Measurements from ENCODE around the gene SHMT2.
"Not testable (repeated sequence)": the region's sequence is repeated elsewhere in the genome, so short reads cannot be mapped to it uniquely, and the experiment has no call there.

SHMT2 gene

DNA sequence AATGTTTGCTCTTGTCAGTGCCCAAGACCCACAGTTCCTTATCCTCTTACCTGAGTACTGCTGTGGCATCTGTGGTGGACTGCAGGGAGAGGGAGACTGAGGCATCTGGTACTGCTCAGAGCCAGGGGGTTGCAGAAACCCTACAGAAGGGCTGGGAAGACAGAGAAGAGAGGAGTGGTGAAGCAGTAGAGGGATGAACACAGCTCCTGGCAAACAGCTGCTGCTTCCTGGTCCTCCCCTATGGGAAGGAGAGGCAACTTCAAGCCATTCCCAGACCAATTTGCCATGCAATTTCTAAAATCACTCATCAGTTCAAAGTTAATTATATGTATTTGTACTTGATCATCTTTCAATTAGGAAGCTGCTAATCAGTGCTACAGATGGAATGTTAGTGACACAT is 37.2 kb downstream of the SHMT2 start:
- Mint-ChIP-seq H3K27ac (peak overlapping the region; percentile 69), H3K27me3 (no peaks in the 10 kb centered on the region), H3K9me3 (no peaks in the 10 kb centered on the region), H3K36me3 (ENCODE audit: low read depth) (peaks cover 43% of the 10 kb centered on the region), H3K4me3 (no peak overlapping the region), H3K4me1 (ENCODE audit: low read depth) (peaks cover 13% of the 10 kb centered on the region)

DNA sequence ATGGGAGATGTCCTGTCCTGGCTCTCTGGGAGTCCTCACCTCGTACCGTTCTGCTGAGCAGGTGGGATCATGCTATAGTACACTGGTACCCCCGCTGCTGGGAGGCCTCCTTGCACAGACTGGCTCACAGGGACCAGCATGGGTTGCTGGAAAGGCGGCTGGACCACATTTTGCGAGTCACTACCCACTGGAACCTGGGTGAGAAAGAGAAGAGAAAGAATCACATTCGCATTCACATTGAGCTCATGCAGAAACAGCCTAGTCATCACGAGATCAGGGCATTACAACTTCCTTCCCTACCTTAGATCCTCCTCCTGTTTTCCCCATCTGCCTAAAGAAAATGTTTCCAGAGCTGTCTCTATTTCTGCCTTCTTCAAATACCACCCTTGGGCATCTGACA is 38.8 kb downstream of the SHMT2 start:
- H3K27me3 Mint-ChIP-seq = no peaks in the 10 kb centered on the region
- peak overlapping the region; percentile 87 for H3K27ac Mint-ChIP-seq
- H3K4me3 Mint-ChIP-seq = no peak overlapping the region
- H3K9me3 Mint-ChIP-seq = no peaks in the 10 kb centered on the region
- peaks cover 13% of the 10 kb centered on the region for H3K4me1 Mint-ChIP-seq (ENCODE audit: low read depth)
- peaks cover 44% of the 10 kb centered on the region for H3K36me3 Mint-ChIP-seq (ENCODE audit: low read depth)

DNA sequence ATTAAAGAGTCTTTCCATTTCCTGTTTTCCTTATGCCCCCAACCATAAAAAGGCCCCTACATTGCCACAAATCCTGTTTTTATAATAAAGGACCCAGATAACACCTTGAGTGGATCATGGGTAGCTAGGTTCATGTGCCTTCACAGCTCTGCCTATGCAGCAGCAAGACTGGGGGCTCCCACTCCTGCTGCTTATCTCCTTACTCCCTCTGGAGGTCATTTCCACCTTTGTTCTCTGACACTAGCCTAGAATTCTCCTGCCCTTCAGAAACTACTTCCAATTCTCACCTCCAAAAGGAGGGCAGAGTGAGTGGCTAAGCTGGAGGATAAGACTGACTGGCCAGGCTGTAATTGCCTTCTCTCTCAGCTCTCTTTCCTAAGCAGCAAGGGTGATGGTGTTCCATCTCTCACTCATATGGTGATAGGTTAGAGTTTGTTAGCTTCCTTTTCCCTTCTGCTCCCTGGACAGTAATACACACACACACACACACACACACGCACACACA is 41.5 kb downstream of the SHMT2 start:
- Mint-ChIP-seq H3K27me3 (no peaks in the 10 kb centered on the region), H3K4me1 (ENCODE audit: low read depth) (peaks cover 17% of the 10 kb centered on the region), H3K4me3 (no peak overlapping the region), H3K36me3 (ENCODE audit: low read depth) (peaks cover 61% of the 10 kb centered on the region), H3K9me3 (no peaks in the 10 kb centered on the region), H3K27ac (no peak overlapping the region)

- Mint-ChIP-seq H3K4me1 (ENCODE audit: low read depth) (peaks cover 17% of the 10 kb centered on the region), H3K27me3 (no peaks in the 10 kb centered on the region), H3K4me3 (no peak overlapping the region), H3K27ac (no peak overlapping the region), H3K36me3 (ENCODE audit: low read depth) (peaks cover 54% of the 10 kb centered on the region), H3K9me3 (no peaks in the 10 kb centered on the region)
Measured at GRCh38 chr12:57272337-57273151, 43.0 kb downstream of the SHMT2 start.

DNA sequence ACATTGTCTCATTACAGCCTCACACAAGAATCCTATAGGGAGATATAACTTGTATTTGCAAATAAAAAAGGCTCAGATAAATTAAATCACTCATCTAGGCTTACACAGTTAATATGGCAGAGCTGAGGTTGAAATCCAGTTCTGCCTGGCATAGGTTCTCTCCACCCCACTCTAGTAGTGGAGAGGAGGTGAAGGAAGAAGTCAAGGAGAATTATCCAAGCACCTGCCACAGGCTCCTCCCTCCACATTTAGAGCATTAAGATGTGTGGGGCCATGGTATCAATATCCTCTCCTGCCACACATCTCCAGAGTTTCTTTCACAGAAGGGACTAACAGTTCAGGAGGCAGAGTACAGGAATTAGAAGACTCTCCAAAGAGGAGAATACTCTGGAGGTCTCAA is 44.0 kb downstream of the SHMT2 start:
- H3K4me1 Mint-ChIP-seq (ENCODE audit: low read depth) = peaks cover 9% of the 10 kb centered on the region
- no peaks in the 10 kb centered on the region for H3K27me3 Mint-ChIP-seq
- H3K27ac Mint-ChIP-seq = no peak overlapping the region
- no peaks in the 10 kb centered on the region for H3K9me3 Mint-ChIP-seq
- peaks cover 56% of the 10 kb centered on the region for H3K36me3 Mint-ChIP-seq (ENCODE audit: low read depth)
- no peak overlapping the region for H3K4me3 Mint-ChIP-seq

DNA sequence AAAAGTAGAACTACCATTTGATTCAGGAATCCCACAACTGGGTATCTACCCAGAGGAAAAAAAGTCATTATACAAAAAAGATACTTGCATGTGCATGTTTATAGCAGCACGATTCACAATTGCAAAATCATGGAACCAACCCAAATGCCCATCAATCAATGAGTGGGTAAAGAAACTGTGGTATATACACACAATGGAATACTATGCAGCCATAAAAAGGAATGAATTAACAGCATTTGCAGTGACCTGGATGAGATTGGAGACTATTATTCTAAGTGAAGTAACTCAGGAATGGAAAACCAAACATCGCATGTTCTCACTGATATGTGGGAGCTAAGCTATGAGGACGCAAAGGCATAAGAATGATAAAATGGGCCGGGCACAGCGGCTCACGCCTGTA is 46.7 kb downstream of the SHMT2 start:
- H3K36me3 Mint-ChIP-seq (ENCODE audit: low read depth) = peaks cover 59% of the 10 kb centered on the region

DNA sequence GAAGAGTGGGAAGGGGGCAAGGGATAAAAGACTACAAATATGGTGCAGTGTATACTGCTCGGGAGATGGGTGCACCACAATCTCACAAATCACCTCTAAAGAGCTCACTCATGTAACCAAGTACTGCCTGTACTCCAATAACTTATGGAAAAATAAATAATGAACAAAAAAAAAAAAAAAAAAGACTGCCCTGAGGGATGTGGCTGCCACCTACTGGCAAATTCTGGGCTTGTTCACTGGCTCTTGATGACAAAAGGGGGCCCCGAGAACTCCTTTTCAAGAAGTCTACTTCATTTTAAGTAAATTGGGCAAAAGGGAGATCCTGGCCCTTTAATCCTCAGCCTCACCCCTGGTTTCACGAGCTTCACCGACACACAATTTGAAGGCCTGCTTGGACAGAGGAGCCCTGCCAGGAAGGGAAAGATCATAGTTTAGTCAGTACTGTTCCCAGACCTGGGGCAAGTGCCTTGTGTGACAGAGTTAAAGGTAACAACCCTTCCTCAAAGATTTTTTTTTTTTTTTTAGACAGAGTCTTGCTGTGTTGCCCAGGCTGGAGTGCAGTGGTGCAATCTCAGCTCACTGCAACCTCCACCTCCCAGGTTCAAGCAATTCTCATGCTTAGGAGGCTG is 47.5 kb downstream of the SHMT2 start:
- Mint-ChIP-seq H3K4me3 (no peak overlapping the region), H3K27ac (no peak overlapping the region), H3K9me3 (no peaks in the 10 kb centered on the region), H3K4me1 (ENCODE audit: low read depth) (peaks cover 27% of the 10 kb centered on the region), H3K36me3 (ENCODE audit: low read depth) (peaks cover 61% of the 10 kb centered on the region), H3K27me3 (no peaks in the 10 kb centered on the region)

More for the DNA sequence above, 46.7 kb downstream of the SHMT2 start:
- not testable (repeated sequence) for H3K27me3 Mint-ChIP-seq, H3K9me3 Mint-ChIP-seq, H3K4me3 Mint-ChIP-seq, H3K27ac Mint-ChIP-seq
- H3K4me1 Mint-ChIP-seq (ENCODE audit: low read depth) = peaks cover 26% of the 10 kb centered on the region

DNA sequence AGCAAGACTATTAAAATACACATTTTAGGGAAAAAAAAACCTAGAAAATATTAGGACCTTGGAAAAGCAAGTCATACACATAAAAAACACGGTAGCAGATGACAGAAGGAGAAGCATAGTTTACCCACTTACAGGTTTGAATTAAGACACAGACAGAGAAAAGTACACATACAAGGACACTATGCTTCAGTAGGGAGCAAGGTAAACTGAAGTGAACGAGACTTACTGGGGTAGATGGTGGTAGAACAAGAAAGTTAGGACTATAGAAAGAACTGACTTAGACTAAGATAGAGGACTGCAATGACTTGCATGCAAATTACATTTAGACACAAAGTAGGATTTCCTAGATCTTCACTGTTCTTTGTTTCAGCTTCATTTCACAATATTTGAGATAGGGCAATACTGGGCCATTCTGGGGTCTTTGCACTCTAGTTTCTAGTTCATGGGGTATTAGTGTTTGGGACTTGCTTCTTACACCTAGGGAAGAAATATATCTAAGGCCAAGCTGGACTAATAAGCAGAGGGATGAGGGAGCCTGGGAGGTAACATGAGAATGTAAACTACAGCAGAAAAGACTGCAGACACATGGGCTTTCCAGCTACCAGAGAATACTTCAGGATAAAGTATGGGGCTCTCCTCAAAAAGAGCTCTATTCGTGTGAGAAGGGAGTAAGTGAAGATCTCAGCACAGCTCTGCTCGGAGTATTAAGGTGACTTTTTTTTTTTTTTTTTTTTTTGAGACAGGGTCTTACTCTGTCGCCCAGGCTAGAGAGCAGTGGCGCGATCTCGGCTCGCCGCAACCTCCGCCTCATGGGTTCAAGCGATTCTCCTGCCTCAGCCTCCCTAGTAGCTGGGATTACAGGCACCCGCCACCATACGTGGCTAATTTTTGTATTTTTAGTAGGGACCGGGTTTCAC is 49.2 kb downstream of the SHMT2 start:
- H3K27me3 Mint-ChIP-seq = no peaks in the 10 kb centered on the region
- H3K36me3 Mint-ChIP-seq (ENCODE audit: low read depth) = peaks cover 57% of the 10 kb centered on the region
- no peaks in the 10 kb centered on the region for H3K9me3 Mint-ChIP-seq
- H3K27ac Mint-ChIP-seq = peak overlapping the region; percentile 68
- peaks cover 27% of the 10 kb centered on the region for H3K4me1 Mint-ChIP-seq (ENCODE audit: low read depth)
- H3K4me3 Mint-ChIP-seq = no peak overlapping the region

DNA sequence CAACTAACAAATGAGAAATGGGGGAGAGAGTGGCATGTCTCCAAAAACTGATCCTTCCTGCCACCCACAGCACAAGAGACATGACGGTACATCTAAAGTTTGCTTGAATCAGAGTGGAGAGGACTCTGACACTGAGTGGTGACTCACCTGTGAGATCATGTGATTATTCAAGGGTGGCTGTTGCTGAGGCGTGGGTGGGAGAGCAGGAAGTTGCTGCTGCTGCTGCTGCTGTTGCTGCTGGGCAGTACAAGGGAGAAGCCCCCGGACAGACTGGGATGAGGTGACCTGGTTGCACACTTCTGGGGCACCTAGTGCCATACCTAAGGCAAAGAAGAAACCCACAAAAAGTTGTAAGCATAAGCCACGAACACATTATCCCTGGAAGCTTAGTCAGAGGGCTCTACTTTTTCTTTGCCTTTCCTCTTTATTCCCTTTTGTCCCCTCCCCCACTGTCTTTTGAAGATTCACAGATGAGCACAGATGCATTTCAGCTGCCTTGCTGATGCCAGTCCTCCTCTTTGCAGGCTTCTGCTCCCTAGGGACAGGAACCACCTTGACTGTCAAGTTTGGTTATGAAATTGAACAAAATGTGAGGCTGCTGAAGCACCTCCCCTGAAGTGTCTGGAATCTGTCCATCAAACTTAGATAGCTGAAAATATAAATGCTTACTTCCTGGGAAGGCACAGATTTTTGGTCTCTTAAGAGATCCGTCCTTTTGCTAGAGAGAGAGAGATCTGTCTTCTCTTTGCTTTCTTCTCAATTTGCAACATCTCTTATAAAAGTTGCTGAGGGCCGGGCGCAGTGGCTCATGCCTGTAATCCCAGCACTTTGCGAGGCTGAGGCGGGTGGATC is 50.9 kb downstream of the SHMT2 start:
- peak overlapping the region; percentile 96 for H3K27ac Mint-ChIP-seq
- H3K9me3 Mint-ChIP-seq = no peaks in the 10 kb centered on the region
- H3K36me3 Mint-ChIP-seq (ENCODE audit: low read depth) = peaks cover 47% of the 10 kb centered on the region
- H3K27me3 Mint-ChIP-seq = no peaks in the 10 kb centered on the region
- H3K4me1 Mint-ChIP-seq (ENCODE audit: low read depth) = peaks cover 26% of the 10 kb centered on the region
- H3K4me3 Mint-ChIP-seq = peak overlapping the region; percentile 69

DNA sequence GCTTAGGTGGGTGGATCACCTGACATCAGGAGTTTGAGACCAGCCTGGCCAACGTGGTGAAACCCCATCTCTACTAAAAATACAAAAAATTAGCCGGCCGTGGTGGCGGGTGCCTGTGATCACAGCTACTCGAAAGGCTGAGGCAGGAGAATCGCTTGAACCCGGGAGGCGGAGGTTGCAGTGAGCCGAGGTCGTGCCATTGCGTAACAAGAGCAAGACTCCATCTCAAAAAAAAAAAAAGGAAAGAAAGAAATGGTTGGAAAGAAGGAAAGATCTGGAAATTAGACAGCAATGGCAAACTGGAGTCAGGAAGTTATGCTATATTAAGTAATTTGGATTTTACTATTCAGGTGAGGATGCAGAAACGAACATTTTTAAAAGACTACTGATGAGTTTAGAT is 52.6 kb downstream of the SHMT2 start:
- Mint-ChIP-seq H3K4me1 (ENCODE audit: low read depth) (peaks cover 24% of the 10 kb centered on the region), H3K36me3 (ENCODE audit: low read depth) (peaks cover 56% of the 10 kb centered on the region)
- not testable (repeated sequence) for H3K9me3 Mint-ChIP-seq, H3K4me3 Mint-ChIP-seq, H3K27ac Mint-ChIP-seq, H3K27me3 Mint-ChIP-seq

Data from stimulated activated naive CD8-positive, alpha-beta T cell treated with anti-CD3 and anti-CD28 coated beads, Interleukin-15, Interleukin-2, amounts not matched to agents 100 ng/mL and 50 ng/mL, for 24 hours (primary cell).